Activated CD4-positive, alpha-beta memory T cell treated with anti-CD3 and anti-CD28 coated beads for 36 hours (primary cell): ENCODE data around the gene LAPTM4A. TPM values are rescaled to one million over a fixed set of nuclear protein-coding genes. Genes with fewer than 3 reads are reported as not detected.
"Not testable (repeated sequence)": the region's sequence is repeated elsewhere in the genome, so short reads cannot be mapped to it uniquely, and the experiment has no call there.

ENCODE experiments used
- CTCF ChIA-PET: fragments of 350-600 bp; sonication (Branson Sonifier 250); formaldehyde crosslinking; loops from one replicate; lab custom pipeline; 2021; ENCODE audit warnings: antibody characterized with exemption, inconsistent platforms; lab: Charles Lee
- POLR2A ChIA-PET: fragments of 350-600 bp; sonication (Branson Sonifier 250); formaldehyde crosslinking; loops from one replicate; lab custom pipeline; 2021; ENCODE audit warnings: antibody characterized with exemption; lab: Charles Lee
- DNase-seq: peaks from one replicate; pipeline ENCODE4 v3.0.0-alpha.2; 2020
- H3K27ac Mint-ChIP-seq: one replicate; pipeline ENCODE4 v1.8.0; 2021; ENCODE audit warnings: mixed read lengths
- H3K27me3 Mint-ChIP-seq: one replicate; pipeline ENCODE4 v1.8.0; 2021; ENCODE audit warnings: mixed read lengths
- H3K36me3 Mint-ChIP-seq: one replicate; pipeline ENCODE4 v1.8.0; 2021; ENCODE audit warnings: mixed read lengths
- H3K4me1 Mint-ChIP-seq: one replicate; pipeline ENCODE4 v1.8.0; 2021; ENCODE audit warnings: low read depth, mixed read lengths
- H3K4me3 Mint-ChIP-seq: one replicate; pipeline ENCODE4 v1.8.0; 2021; ENCODE audit warnings: mild to moderate bottlenecking, mixed read lengths
- H3K9me3 Mint-ChIP-seq: one replicate; pipeline ENCODE4 v1.8.0; 2021; ENCODE audit warnings: mixed read lengths
- intact Hi-C: fragments of 100-400 bp; cut with micrococcal nuclease; formaldehyde crosslinking; loops from one replicate; pipeline ENCODE4 v1.15.1; 2023
- total RNA-seq, 2 experiments: library from RNA; stranded (reverse); gene quantifications; one replicate each; pipeline ENCODE4 v1.2.3, GENCODE V29; 2021

Gene LAPTM4A
- total RNA-seq, 2 experiments from 2014 or later, result 26.7 to 29.0 TPM

- intact Hi-C loops, result no loop called here
- no peaks in the 10 kb centered on the region for H3K9me3 Mint-ChIP-seq
- DNase-seq, result no peak
- ChIA-PET CTCF (interaction anchor here (1.5 kb wide), 1 partner anchor 136 kb away, joined by 4 read pairs; no protein-coding TSS in a partner anchor), POLR2A (no interaction called here)
- no peak overlapping the region for H3K4me3 Mint-ChIP-seq
- no peaks in the 10 kb centered on the region for H3K36me3 Mint-ChIP-seq
- no peak overlapping the region for H3K27ac Mint-ChIP-seq
- peaks cover 5% of the 10 kb centered on the region for H3K27me3 Mint-ChIP-seq
- peaks cover 2% of the 10 kb centered on the region for H3K4me1 Mint-ChIP-seq
Observed at GRCh38 chr2:20091305-20091991, 40.0 kb upstream of the LAPTM4A start.

GRCh38 chr2:20089715-20090464, 38.5 kb upstream of the LAPTM4A start:
- Mint-ChIP-seq H3K9me3 (no peaks in the 10 kb centered on the region), H3K4me3 (no peak overlapping the region), H3K4me1 (no peaks in the 10 kb centered on the region), H3K36me3 (no peaks in the 10 kb centered on the region), H3K27me3 (peaks cover 5% of the 10 kb centered on the region), H3K27ac (no peak overlapping the region)
- POLR2A ChIA-PET, result no interaction called here
- intact Hi-C loops, result no loop called here
- no peak for DNase-seq
- CTCF ChIA-PET, result interaction anchor here (1.2 to 1.5 kb wide), 2 partner anchors 75 to 134 kb away, joined by 3 to 4 read pairs; no protein-coding TSS in a partner anchor

DNA sequence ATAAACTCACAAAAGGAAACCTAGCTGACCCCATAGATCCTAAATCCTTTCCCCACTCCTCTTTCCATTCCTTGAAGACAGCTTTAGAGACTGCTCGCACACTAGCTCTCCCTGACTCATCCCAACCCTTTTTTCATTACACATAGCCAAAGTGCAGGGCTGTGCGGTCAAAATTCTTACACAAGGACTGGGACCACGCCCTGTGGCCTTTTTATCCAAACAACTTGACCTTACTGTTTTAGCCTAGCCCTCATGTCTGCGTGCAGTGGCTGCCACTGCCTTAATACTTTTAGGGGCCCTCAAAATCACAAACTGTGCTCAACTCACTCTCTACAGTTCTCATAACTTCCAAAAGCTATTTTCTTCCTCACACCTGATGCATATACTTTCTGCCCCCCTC, 34.5 kb upstream of the LAPTM4A start:
- H3K9me3 Mint-ChIP-seq, H3K36me3 Mint-ChIP-seq, H3K27me3 Mint-ChIP-seq, H3K4me1 Mint-ChIP-seq, DNase-seq, POLR2A ChIA-PET, H3K4me3 Mint-ChIP-seq, intact Hi-C loops, CTCF ChIA-PET, H3K27ac Mint-ChIP-seq: not testable (repeated sequence)

GRCh38 chr2:20082812-20083211, 31.4 kb upstream of the LAPTM4A start:
- DNase-seq, H3K27ac Mint-ChIP-seq, POLR2A ChIA-PET, intact Hi-C loops, H3K4me3 Mint-ChIP-seq, H3K9me3 Mint-ChIP-seq, H3K4me1 Mint-ChIP-seq, H3K27me3 Mint-ChIP-seq, H3K36me3 Mint-ChIP-seq, CTCF ChIA-PET: not testable (repeated sequence)

- POLR2A ChIA-PET, result no interaction called here
- Mint-ChIP-seq H3K9me3 (no peaks in the 10 kb centered on the region), H3K4me3 (no peak overlapping the region), H3K27ac (no peak overlapping the region), H3K4me1 (no peaks in the 10 kb centered on the region), H3K27me3 (peaks cover 2% of the 10 kb centered on the region), H3K36me3 (no peaks in the 10 kb centered on the region)
- intact Hi-C loops, result no loop called here
- no peak for DNase-seq
- CTCF ChIA-PET, result no interaction called here
Observed at GRCh38 chr2:20081841-20082240, 30.4 kb upstream of the LAPTM4A start.

DNA sequence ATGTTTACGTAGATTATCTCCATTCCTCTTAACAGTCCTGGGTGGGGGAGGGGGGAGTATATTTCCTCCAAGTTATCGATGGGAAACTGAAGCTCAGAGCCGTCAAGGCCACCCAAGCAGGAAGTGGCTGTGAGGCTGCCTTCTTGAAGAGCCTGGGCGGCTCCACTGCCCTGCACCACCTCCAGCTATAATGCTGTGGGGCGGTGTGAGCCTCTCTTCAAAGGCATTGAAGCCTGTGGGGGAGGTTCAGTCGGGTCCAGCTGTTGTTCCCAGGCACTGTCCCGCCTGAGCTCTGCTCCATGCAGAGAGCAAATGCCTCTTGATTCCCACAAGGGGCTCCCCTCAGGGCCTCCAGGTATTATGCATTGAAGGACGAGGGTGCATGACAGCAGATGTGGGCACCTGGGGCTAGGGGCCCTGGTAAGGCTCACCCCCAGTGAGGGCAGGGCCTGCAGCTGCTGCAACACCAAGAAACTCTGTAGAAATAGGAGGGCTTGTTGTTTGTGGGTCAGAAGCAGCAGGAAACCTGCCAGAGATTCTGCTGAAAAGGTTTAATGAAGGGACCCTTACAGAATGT, 29.5 kb upstream of the LAPTM4A start:
- DNase-seq, result no peak
- intact Hi-C loops, result no loop called here
- no peaks in the 10 kb centered on the region for H3K9me3 Mint-ChIP-seq
- no peak overlapping the region for H3K27ac Mint-ChIP-seq
- no peaks in the 10 kb centered on the region for H3K4me1 Mint-ChIP-seq
- H3K36me3 Mint-ChIP-seq, result no peaks in the 10 kb centered on the region
- ChIA-PET POLR2A (no interaction called here), CTCF (no interaction called here)
- H3K27me3 Mint-ChIP-seq, result peaks cover 2% of the 10 kb centered on the region
- no peak overlapping the region for H3K4me3 Mint-ChIP-seq

DNA sequence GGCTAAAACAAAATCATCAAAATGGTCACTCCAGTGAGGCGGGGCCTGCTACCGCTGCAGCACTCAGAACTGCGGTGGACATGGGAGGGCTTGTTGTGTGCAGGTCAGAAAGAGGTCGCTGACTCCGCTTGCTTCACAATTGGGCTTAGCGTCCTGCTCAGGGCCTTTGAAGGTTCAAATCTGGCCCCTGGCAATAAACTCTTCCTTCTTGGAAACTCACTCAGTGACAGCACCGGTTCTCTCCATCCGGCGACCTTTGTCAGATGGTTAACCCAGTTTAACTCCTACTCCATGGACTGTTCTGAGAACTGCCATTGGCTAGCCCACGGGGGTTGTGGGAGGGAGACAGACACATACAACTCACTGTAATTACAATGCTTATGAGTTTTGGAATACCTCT, 29.0 kb upstream of the LAPTM4A start:
- CTCF ChIA-PET, result no interaction called here
- Mint-ChIP-seq H3K27ac (no peak overlapping the region), H3K4me3 (no peak overlapping the region), H3K9me3 (no peaks in the 10 kb centered on the region), H3K36me3 (no peaks in the 10 kb centered on the region), H3K4me1 (no peaks in the 10 kb centered on the region), H3K27me3 (peaks cover 2% of the 10 kb centered on the region)
- POLR2A ChIA-PET, result no interaction called here
- DNase-seq, result no peak
- intact Hi-C loops, result no loop called here

DNA sequence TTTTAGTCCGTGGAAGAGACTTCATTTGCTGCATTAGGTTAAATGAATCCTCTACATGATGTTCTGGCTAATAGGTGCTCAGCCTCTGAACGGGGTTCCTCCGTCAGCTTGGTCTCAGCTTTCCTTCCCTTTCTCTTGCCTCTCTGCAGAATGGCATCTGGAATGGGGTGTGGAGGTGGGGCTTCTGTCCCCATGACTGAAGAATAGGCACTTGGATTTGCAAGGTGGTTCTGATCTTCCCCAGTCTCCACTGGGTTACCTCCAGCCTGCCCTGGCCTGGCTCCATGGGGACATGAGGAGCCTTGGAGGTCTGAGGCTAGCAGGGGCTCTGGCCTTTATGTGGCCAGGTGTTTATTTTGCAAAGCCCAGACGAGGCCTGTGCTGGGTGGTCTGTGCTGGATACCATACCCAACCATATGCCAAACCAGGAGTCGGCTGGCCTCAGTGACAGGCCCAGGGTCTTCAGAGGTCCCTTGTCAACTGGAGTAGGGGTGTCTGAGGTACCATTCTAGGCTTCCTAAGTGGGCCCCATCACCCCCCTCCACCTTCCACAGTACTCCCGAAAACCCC, 28.2 kb upstream of the LAPTM4A start:
- H3K27ac Mint-ChIP-seq, result no peak overlapping the region
- DNase-seq, result no peak
- H3K4me3 Mint-ChIP-seq, result no peak overlapping the region
- H3K27me3 Mint-ChIP-seq, result peaks cover 2% of the 10 kb centered on the region
- H3K9me3 Mint-ChIP-seq, result no peaks in the 10 kb centered on the region
- ChIA-PET POLR2A (no interaction called here), CTCF (interaction anchor here (1.0 kb wide), 1 partner anchor 25 kb away, joined by 3 read pairs; no protein-coding TSS in a partner anchor)
- intact Hi-C loops, result no loop called here
- no peaks in the 10 kb centered on the region for H3K4me1 Mint-ChIP-seq
- no peaks in the 10 kb centered on the region for H3K36me3 Mint-ChIP-seq

DNA sequence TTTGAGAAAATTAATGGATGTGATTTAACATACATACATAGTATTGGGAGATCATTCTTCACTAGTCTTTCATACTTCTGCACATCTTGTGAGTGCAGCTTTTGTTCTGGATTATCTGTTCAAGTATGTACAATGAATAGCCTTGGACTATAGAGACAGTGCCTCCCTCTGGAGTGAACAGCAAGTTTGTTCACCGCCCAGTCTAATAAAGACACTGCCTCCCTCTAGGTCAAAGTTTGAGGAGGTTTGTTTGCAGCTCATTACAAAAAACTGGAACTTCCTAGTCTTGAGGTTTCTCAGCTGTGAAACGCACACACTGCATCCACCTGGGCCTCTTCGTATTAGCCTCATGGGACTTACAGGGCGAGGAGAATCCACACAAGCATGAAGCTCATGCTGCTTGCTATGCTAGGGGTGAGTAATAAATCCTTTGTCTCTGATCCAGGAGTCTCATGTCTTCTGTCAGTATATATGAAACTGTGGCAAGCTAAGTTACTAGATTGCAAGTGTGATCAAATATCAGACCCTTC, 26.0 kb upstream of the LAPTM4A start:
- CTCF ChIA-PET, result no interaction called here
- Mint-ChIP-seq H3K27ac (no peak overlapping the region), H3K27me3 (peaks cover 2% of the 10 kb centered on the region), H3K9me3 (no peaks in the 10 kb centered on the region), H3K36me3 (no peaks in the 10 kb centered on the region), H3K4me3 (no peak overlapping the region), H3K4me1 (no peaks in the 10 kb centered on the region)
- intact Hi-C loops, result no loop called here
- POLR2A ChIA-PET, result no interaction called here
- DNase-seq, result no peak

DNA sequence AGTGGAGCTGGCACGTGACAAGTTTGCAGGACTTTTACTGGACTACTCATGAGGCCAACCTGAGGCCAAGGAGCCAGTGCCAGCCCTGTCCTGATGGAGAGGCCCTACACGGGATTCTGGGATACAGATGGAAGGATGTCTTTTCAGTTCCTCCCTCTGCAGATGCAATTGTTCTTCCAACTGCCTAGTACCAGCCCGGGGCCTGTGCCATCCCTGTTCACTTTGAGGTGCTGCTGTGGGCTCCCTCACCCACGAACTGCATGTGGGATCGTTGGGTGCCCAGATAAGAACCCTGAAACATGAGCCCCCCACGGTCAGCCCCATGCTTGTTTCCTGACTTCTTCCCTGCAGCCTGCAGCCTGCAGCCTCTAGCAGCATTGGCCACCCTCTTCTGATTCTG, 25.3 kb upstream of the LAPTM4A start:
- POLR2A ChIA-PET, result no interaction called here
- H3K36me3 Mint-ChIP-seq, result no peaks in the 10 kb centered on the region

DNA sequence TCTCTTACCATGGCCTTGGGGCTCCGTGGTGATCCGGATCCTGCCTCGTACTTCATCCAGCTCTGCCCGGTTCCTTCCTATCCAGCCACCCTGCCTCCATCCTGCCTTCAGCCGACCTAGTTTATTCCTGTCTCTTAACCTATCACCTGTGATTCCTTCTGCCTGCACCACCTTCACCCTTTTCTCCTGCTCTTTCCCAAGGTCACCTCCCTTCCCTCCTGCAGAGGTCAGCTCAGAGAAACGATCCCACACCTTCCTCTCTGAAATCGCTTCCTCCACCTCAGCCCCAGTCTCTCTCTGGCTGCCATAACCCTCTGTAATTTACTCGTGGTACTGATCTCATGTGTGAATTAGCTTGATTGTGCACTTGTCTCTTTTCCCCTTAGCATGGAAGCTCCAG, 23.5 kb upstream of the LAPTM4A start:
- Mint-ChIP-seq H3K9me3 (no peaks in the 10 kb centered on the region), H3K4me1 (no peaks in the 10 kb centered on the region), H3K27ac (no peak overlapping the region), H3K27me3 (peaks cover 2% of the 10 kb centered on the region), H3K4me3 (no peak overlapping the region), H3K36me3 (no peaks in the 10 kb centered on the region)
- intact Hi-C loops, result no loop called here
- ChIA-PET CTCF (no interaction called here), POLR2A (no interaction called here)
- DNase-seq, result no peak

More for the DNA sequence above, 25.3 kb upstream of the LAPTM4A start:
- Mint-ChIP-seq H3K27me3 (peaks cover 2% of the 10 kb centered on the region), H3K27ac (no peak overlapping the region), H3K4me1 (no peaks in the 10 kb centered on the region), H3K9me3 (no peaks in the 10 kb centered on the region), H3K4me3 (no peak overlapping the region)
- CTCF ChIA-PET, result no interaction called here
- intact Hi-C loops, result no loop called here
- DNase-seq, result no peak

DNA sequence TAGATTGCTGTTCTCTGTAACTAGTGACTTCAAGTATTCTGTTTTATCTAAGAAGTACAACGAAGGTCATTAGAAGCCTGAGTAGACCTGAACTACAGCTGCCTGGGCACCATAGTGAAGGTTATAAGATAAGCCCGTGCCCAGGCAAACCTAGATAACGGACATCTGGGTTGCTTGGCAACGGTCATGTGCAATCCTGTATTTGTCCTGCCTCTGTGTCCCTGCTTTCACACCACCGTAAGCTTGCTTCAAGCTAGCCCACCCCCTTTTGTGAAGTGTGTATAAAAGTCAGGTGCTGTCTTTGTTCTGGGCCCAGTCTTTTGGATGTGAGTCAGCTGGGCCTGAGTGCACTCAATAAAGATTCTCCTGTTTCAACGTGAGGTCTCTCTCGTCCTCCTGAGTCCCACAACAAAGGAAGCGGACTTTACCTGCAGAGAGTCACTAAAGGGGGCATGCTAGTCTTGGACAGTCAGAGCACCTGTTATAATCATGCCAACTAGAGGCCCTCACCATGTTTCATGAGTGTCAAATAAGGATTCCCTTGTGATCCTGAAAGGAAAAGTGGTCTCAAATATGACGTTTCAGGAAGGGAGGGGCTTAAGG, 22.7 kb upstream of the LAPTM4A start:
- H3K4me3 Mint-ChIP-seq, H3K4me1 Mint-ChIP-seq, H3K36me3 Mint-ChIP-seq, POLR2A ChIA-PET, H3K27me3 Mint-ChIP-seq, intact Hi-C loops, CTCF ChIA-PET, DNase-seq, H3K9me3 Mint-ChIP-seq, H3K27ac Mint-ChIP-seq: not testable (repeated sequence)
